RWPE2 (cell line): ENCODE data around the gene LRRC61.
"Not testable (repeated sequence)": the region's sequence is repeated elsewhere in the genome, so short reads cannot be mapped to it uniquely, and the experiment has no call there.

Experiments used
- ATAC-seq: fragments of 200-7000 bp; cut with Tn5 transposase; 3 replicates; pipeline ENCODE4 v1.9.1; 2021; ENCODE audit warnings: low read depth
- DNase-seq: peaks from one replicate; pipeline ENCODE4 v3.0.0-alpha.2; 2020; ENCODE audit warnings: low spot score
- H3K27ac ChIP-seq: fragments of 450-650 bp; 2 replicates; pipeline ENCODE4 v1.5.1; 2017; ENCODE audit warnings: mild to moderate bottlenecking; ENCODE audit not compliant: poor library complexity, severe bottlenecking
- H3K27me3 ChIP-seq: fragments of 250-450 bp; sonication (Bioruptor Pico); 2 replicates; pipeline ENCODE4 v1.5.1; 2021; ENCODE audit warnings: mild to moderate bottlenecking, moderate library complexity; ENCODE audit not compliant: insufficient read depth, poor library complexity, severe bottlenecking
- H3K36me3 ChIP-seq: fragments of 250-450 bp; sonication (Bioruptor Pico); 2 replicates; pipeline ENCODE4 v1.5.1; 2020; ENCODE audit warnings: low read depth, mild to moderate bottlenecking, moderate library complexity
- H3K4me1 ChIP-seq: fragments of 250-450 bp; sonication (Bioruptor Pico); 2 replicates; pipeline ENCODE4 v1.5.1; 2021; ENCODE audit warnings: mild to moderate bottlenecking, moderate library complexity; ENCODE audit not compliant: insufficient read depth, poor library complexity, severe bottlenecking
- H3K4me3 ChIP-seq: fragments of 250-450 bp; sonication (Bioruptor Pico); 2 replicates; pipeline ENCODE4 v1.5.1; 2021; ENCODE audit warnings: mild to moderate bottlenecking, moderate library complexity; ENCODE audit not compliant: severe bottlenecking
- H3K9me3 ChIP-seq: fragments of 250-450 bp; sonication (Bioruptor Pico); 2 replicates; pipeline ENCODE4 v1.5.1; 2021; ENCODE audit warnings: mild to moderate bottlenecking, moderate library complexity; ENCODE audit not compliant: severe bottlenecking
- CTCF ChIP-seq: fragments of 450-650 bp; IDR thresholded peaks from one replicate; pipeline ENCODE4 v1.5.1; 2017; ENCODE audit warnings: mild to moderate bottlenecking, moderate library complexity; ENCODE audit not compliant: poor library complexity, severe bottlenecking

The LRRC61 gene

GRCh38 chr7:150311146-150311545 is 12.0 kb upstream of the LRRC61 start:
- H3K9me3 ChIP-seq: no peaks in the 10 kb centered on the region
- no peaks in the 10 kb centered on the region for H3K36me3 ChIP-seq
- H3K27ac ChIP-seq: no peak overlapping the region
- ATAC-seq (no peak), DNase-seq (no peak)
- TF ChIP-seq CTCF: no peak
- H3K4me1 ChIP-seq: peaks cover 7% of the 10 kb centered on the region
- no peak overlapping the region for H3K4me3 ChIP-seq
- H3K27me3 ChIP-seq: no peaks in the 10 kb centered on the region

- TF ChIP-seq CTCF: no peak
- H3K4me1 ChIP-seq: peaks cover 7% of the 10 kb centered on the region
- no peaks in the 10 kb centered on the region for H3K27me3 ChIP-seq
- no peaks in the 10 kb centered on the region for H3K36me3 ChIP-seq
- no peak overlapping the region for H3K27ac ChIP-seq
- no peak overlapping the region for H3K4me3 ChIP-seq
- H3K9me3 ChIP-seq: no peaks in the 10 kb centered on the region
- DNase-seq (no peak), ATAC-seq (no peak)
Measured at GRCh38 chr7:150311711-150312110, 11.4 kb upstream of the LRRC61 start.

DNA sequence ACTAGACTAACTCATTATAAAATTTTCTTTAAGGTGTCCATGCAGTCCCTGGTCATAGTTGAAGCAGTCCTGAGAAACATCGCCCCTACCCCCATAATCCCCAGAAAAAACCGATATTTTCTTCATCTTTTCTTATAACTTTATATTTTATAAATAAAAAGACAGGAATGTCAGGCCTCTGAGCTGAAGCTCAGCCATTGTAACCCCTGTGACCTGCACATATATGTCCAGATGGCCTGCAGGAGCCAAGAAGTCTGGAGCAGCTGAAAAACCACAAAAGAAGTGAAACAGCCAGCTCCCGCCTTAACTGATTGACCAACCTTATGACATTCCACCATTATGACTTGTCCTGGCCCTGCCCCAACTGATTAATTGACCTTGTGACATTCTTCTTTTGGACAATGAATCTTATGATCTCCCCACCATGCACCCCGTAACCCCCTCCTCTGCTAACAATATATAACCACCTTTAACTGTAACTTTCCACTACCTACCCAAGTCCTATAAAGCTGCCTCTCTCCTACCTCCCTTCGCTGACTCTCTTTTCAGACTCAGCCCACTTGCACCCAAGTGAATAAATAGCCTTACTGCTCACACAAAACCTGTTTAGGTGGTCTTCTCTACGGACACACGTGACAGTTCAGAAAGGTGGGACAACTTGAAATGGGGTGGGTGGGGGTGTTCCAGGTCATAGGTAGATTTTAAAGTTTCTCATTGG is 10.3 kb upstream of the LRRC61 start:
- not testable (repeated sequence) for H3K27me3 ChIP-seq, ATAC-seq, H3K4me3 ChIP-seq, H3K4me1 ChIP-seq, H3K27ac ChIP-seq, DNase-seq, H3K36me3 ChIP-seq, H3K9me3 ChIP-seq

- Histone ChIP-seq H3K27me3 (no peaks in the 10 kb centered on the region), H3K36me3 (no peaks in the 10 kb centered on the region), H3K4me3 (no peak overlapping the region), H3K9me3 (no peaks in the 10 kb centered on the region), H3K4me1 (peaks cover 7% of the 10 kb centered on the region), H3K27ac (no peak overlapping the region)
- DNase-seq (no peak), ATAC-seq (no peak)
- no peak for TF ChIP-seq CTCF
Measured at GRCh38 chr7:150313367-150313809, 9.8 kb upstream of the LRRC61 start.

GRCh38 chr7:150313870-150314269 is 9.3 kb upstream of the LRRC61 start:
- no peak overlapping the region for H3K27ac ChIP-seq
- ATAC-seq: no peak
- H3K9me3 ChIP-seq: no peaks in the 10 kb centered on the region
- no peaks in the 10 kb centered on the region for H3K36me3 ChIP-seq
- DNase-seq: no peak
- no peak overlapping the region for H3K4me3 ChIP-seq
- peaks cover 7% of the 10 kb centered on the region for H3K4me1 ChIP-seq
- H3K27me3 ChIP-seq: no peaks in the 10 kb centered on the region
- TF ChIP-seq CTCF: no peak
